Measurements from ENCODE around the gene PEX16. TPM values are rescaled to one million over a fixed set of nuclear protein-coding genes. Genes with fewer than 3 reads are reported as not detected.

The PEX16 gene
- total and polyA plus RNA-seq, 9 of the 15 experiments (the other 6 are each of a cell fraction or from before 2014, with no cell fraction given) = 1.5 to 43.9 (median 14.6) TPM

- peaks cover 28% of the 10 kb centered on the region; the same call in 2 of the 3 replicates for H3K36me3 ChIP-seq (ENCODE audit: control insufficient read depth, insufficient read depth, low read length)
- intact Hi-C loops (cut with micrococcal nuclease) = loop anchor here (10.0 kb wide), 1 partner anchor 75 kb away; no protein-coding TSS in a partner anchor
- no peaks in the 10 kb centered on the region for H3K9me1 ChIP-seq (ENCODE audit: control insufficient read depth, insufficient read depth, low read length)
- H3K4me3 ChIP-seq = no peak overlapping the region
- in situ Hi-C loops (cut with MboI) = no loop called here
- H3K9me3 ChIP-seq (replicated peaks; ENCODE audit: control insufficient read depth, insufficient read depth, low read depth, low read length) = no peaks in the 10 kb centered on the region
- no peak overlapping the region for H3K27ac ChIP-seq (ENCODE audit: extremely low read depth, low read depth, low read length)
- no peak overlapping the region for H3K4me2 ChIP-seq (ENCODE audit: insufficient read depth, low read length)
- no peak overlapping the region for H3K9ac ChIP-seq (ENCODE audit: insufficient read depth in 1 of 2, low read depth in 2 of 2, low read length in 2 of 2)
- no TSS peak for BruUV-seq (replicated peaks)
- CTCF ChIA-PET (ENCODE audit: low intra/inter-chr PET ratio) = no interaction called here
- H2AFZ ChIP-seq (ENCODE audit: low read depth, low read length) = no peak overlapping the region
- DNase-seq (ENCODE audit: extremely low read depth in 1 of 4, low spot score in 3 of 4) = no peak
- no peak for ATAC-seq
- 86% methylated on average over 1 of the region's 1 CpG for WGBS (ENCODE audit: insufficient coverage, low coverage, missing lambda C conversion rate)
- H3K27me3 ChIP-seq (ENCODE audit: control insufficient read depth in 2 of 2, insufficient read depth in 2 of 2, low read length in 2 of 2) = no peaks in the 10 kb centered on the region
- no peaks in the 10 kb centered on the region for H3K79me2 ChIP-seq (ENCODE audit: control insufficient read depth, insufficient read depth, low read length)
- H3K4me1 ChIP-seq (replicated peaks in 1 of 2; ENCODE audit: control insufficient read depth in 2 of 2, insufficient read depth in 2 of 2, low read length in 2 of 2) = peaks cover 0 to 8% of the 10 kb centered on the region in 2 experiments; a peak in 3 of 5 replicates
- no peak for FAIRE-seq
- no peaks in the 10 kb centered on the region for H4K20me1 ChIP-seq (replicated peaks; ENCODE audit: control insufficient read depth, insufficient read depth, low read length)
- no peak for TF ChIP-seq MECOM (CRISPR knock-in tag; IDR thresholded peaks at IDR 0.05)
- POLR2A ChIA-PET = interaction anchor here (0.7 to 1.6 kb wide), 3 partner anchors 44 to 980 kb away, joined by 3 to 4 read pairs (median 3); no protein-coding TSS in a partner anchor
These were observed 32.3 kb upstream of the PEX16 start for GRCh38 chr11:45949992-45950407.

DNA sequence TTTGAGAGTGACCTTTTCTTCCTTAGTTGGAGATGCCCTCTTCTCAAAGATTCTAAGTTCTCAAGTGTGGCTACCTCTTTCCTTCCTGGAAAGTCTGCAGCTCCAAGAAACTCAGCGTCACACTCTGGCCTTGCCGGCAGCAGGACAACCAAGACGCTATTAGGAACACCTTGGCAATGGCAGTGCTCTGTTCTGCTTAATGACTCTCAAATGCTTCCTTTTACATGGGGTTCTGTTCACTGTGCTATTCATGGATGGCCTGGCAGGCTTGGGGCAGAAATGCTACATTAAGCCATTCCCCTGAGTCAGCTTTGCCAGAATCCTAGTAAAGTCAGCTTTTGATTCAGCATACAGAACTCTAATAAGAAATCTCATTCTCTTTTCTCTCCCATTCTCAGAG, 30.7 kb upstream of the PEX16 start:
- H3K79me2 ChIP-seq (ENCODE audit: control insufficient read depth, insufficient read depth, low read length) = no peaks in the 10 kb centered on the region
- DNase-seq (ENCODE audit: extremely low read depth in 1 of 4, low spot score in 3 of 4) = no peak
- WGBS (ENCODE audit: insufficient coverage, low coverage, missing lambda C conversion rate) = 85% methylated on average over 3 of the region's 3 CpGs
- ChIA-PET CTCF (ENCODE audit: low intra/inter-chr PET ratio) (no interaction called here), POLR2A (interaction anchor here (0.8 to 1.4 kb wide), 3 partner anchors 13 to 36 kb away, joined by 3 to 4 read pairs (median 3); no protein-coding TSS in a partner anchor)
- H3K27ac ChIP-seq (ENCODE audit: extremely low read depth, low read depth, low read length) = no peak overlapping the region
- intact Hi-C loops (cut with micrococcal nuclease) (loop anchor here (10.0 kb wide), 1 partner anchor 74 kb away; no protein-coding TSS in a partner anchor), in situ Hi-C loops (cut with MboI) (no loop called here)
- H3K9ac ChIP-seq (ENCODE audit: insufficient read depth in 1 of 2, low read depth in 2 of 2, low read length in 2 of 2) = no peak overlapping the region
- no peaks in the 10 kb centered on the region for H3K9me1 ChIP-seq (ENCODE audit: control insufficient read depth, insufficient read depth, low read length)
- H3K4me3 ChIP-seq = no peak overlapping the region
- peaks cover 0 to 8% of the 10 kb centered on the region in 2 experiments; a peak in 3 of 5 replicates for H3K4me1 ChIP-seq (replicated peaks in 1 of 2; ENCODE audit: control insufficient read depth in 2 of 2, insufficient read depth in 2 of 2, low read length in 2 of 2)
- H3K27me3 ChIP-seq (ENCODE audit: control insufficient read depth in 2 of 2, insufficient read depth in 2 of 2, low read length in 2 of 2) = no peaks in the 10 kb centered on the region
- H3K36me3 ChIP-seq (ENCODE audit: control insufficient read depth, insufficient read depth, low read length) = peaks cover 31% of the 10 kb centered on the region; the same call in 2 of the 3 replicates
- no peak for ATAC-seq
- BruUV-seq (replicated peaks) = no TSS peak
- TF ChIP-seq ZNF695 (CRISPR knock-in tag; IDR thresholded peaks at IDR 0.05) (no peak), ZNF253 (CRISPR knock-in tag; conservative IDR thresholded peaks at IDR 0.05) (no peak), RBM17 (IDR thresholded peaks at IDR 0.05; ENCODE audit: borderline replicate concordance, low read depth, low read length) (no peak)
- no peak overlapping the region for H3K4me2 ChIP-seq (ENCODE audit: insufficient read depth, low read length)
- no peak for FAIRE-seq
- no peak overlapping the region for H2AFZ ChIP-seq (ENCODE audit: low read depth, low read length)
- no peaks in the 10 kb centered on the region for H3K9me3 ChIP-seq (replicated peaks; ENCODE audit: control insufficient read depth, insufficient read depth, low read depth, low read length)
- H4K20me1 ChIP-seq (replicated peaks; ENCODE audit: control insufficient read depth, insufficient read depth, low read length) = no peaks in the 10 kb centered on the region

Measured in K562 (cell line).